ENCODE measurements around the gene TSPAN4.

The TSPAN4 gene

GRCh38 chr11:842370-843002 is at the start of gene TSPAN4, which contains the start of gene POLR2L:
Gene TSPAN4, plus strand, starts transcription at chr11:842852. Its CDS starts 7,453 bp downstream, at chr11:850305.
Gene POLR2L, minus strand, starts transcription at chr11:842529. Its CDS starts 21 bp downstream, at chr11:842508.
- peak within 1 kb of the TSS; percentile 94 for H3K4me3 ChIP-seq (ENCODE audit: low read depth, low read length)
- TF ChIP-seq CTCF (IDR thresholded peaks at IDR 0.05; ENCODE audit: low read depth, low read length) = no peak

- H3K4me3 ChIP-seq (ENCODE audit: low read depth, low read length) = no peak overlapping the region
- no peak for TF ChIP-seq CTCF (IDR thresholded peaks at IDR 0.05; ENCODE audit: low read depth, low read length)
Observed at GRCh38 chr11:792873-793272, 49.8 kb upstream of the TSPAN4 start.

- H3K4me3 ChIP-seq (ENCODE audit: low read depth, low read length) = no peak overlapping the region
- TF ChIP-seq CTCF (IDR thresholded peaks at IDR 0.05; ENCODE audit: low read depth, low read length) = no peak
Observed at GRCh38 chr11:793556-793955, 49.1 kb upstream of the TSPAN4 start.

- TF ChIP-seq CTCF (IDR thresholded peaks at IDR 0.05; ENCODE audit: low read depth, low read length) = no peak
- H3K4me3 ChIP-seq (ENCODE audit: low read depth, low read length) = no peak overlapping the region
Observed at GRCh38 chr11:794013-794765, 48.5 kb upstream of the TSPAN4 start.

GRCh38 chr11:794766-795633 is 47.7 kb upstream of the TSPAN4 start:
- peak overlapping the region; percentile 79 for H3K4me3 ChIP-seq (ENCODE audit: low read depth, low read length)
- no peak for TF ChIP-seq CTCF (IDR thresholded peaks at IDR 0.05; ENCODE audit: low read depth, low read length)

- no peak for TF ChIP-seq CTCF (IDR thresholded peaks at IDR 0.05; ENCODE audit: low read depth, low read length)
- peak overlapping the region; percentile 79 for H3K4me3 ChIP-seq (ENCODE audit: low read depth, low read length)
Observed at GRCh38 chr11:795634-796564, 46.8 kb upstream of the TSPAN4 start.

Measured in WI38 (cell line).